KOPT-K1 (cell line): ENCODE measurements around the gene SLAMF9.

Experiments
- H3K27ac ChIP-seq: fragments of 200-600 bp; sonication (generic); 2 replicates; pipeline ENCODE4 v1.5.1; 2016; ENCODE audit warnings: antibody characterized with exemption, mild to moderate bottlenecking, low read depth, low read length; ENCODE audit not compliant: poor library complexity, severe bottlenecking
- H3K36me3 ChIP-seq: fragments of 200-600 bp; sonication (generic); 2 replicates; pipeline ENCODE4 v1.5.1; 2017; ENCODE audit warnings: antibody characterized with exemption, mild to moderate bottlenecking, low read length, moderate library complexity; ENCODE audit not compliant: insufficient read depth
- H3K9me3 ChIP-seq: fragments of 200-600 bp; sonication (generic); 2 replicates; pipeline ENCODE4 v1.5.1; 2017; ENCODE audit warnings: antibody characterized with exemption, low read length, mild to moderate bottlenecking; ENCODE audit not compliant: insufficient read depth, poor library complexity, severe bottlenecking

The SLAMF9 gene

GRCh38 chr1:159925719-159926078 is 28.3 kb downstream of the SLAMF9 start:
- no peaks in the 10 kb centered on the region for H3K9me3 ChIP-seq
- peaks cover 10% of the 10 kb centered on the region for H3K36me3 ChIP-seq
- peak overlapping the region; percentile 92 for H3K27ac ChIP-seq

- H3K27ac ChIP-seq, result peak within 1 kb of the TSS; percentile 92
- peaks cover 17% of the 10 kb centered on the region for H3K36me3 ChIP-seq
- no peaks in the 10 kb centered on the region for H3K9me3 ChIP-seq
Observed at GRCh38 chr1:159924791-159925718, 29.0 kb downstream of the SLAMF9 start, which contains the start of gene TAGLN2. Gene TAGLN2, minus strand, starts transcription at chr1:159925507. Its CDS starts 4,998 bp downstream, at chr1:159920509.

GRCh38 chr1:159924025-159924790 is 29.8 kb downstream of the SLAMF9 start:
- peak overlapping the region; percentile 92 for H3K27ac ChIP-seq
- H3K36me3 ChIP-seq, result peaks cover 25% of the 10 kb centered on the region
- no peaks in the 10 kb centered on the region for H3K9me3 ChIP-seq

GRCh38 chr1:159923203-159924024 is 30.6 kb downstream of the SLAMF9 start:
- no peaks in the 10 kb centered on the region for H3K9me3 ChIP-seq
- H3K27ac ChIP-seq, result peak overlapping the region; percentile 92
- H3K36me3 ChIP-seq, result peaks cover 33% of the 10 kb centered on the region

- Histone ChIP-seq H3K36me3 (peaks cover 41% of the 10 kb centered on the region), H3K27ac (peak overlapping the region; percentile 92), H3K9me3 (no peaks in the 10 kb centered on the region)
Observed at GRCh38 chr1:159922511-159923202, 31.4 kb downstream of the SLAMF9 start.

GRCh38 chr1:159921700-159922504 is 32.1 kb downstream of the SLAMF9 start:
- peak overlapping the region; percentile 92 for H3K27ac ChIP-seq
- H3K36me3 ChIP-seq, result peaks cover 48% of the 10 kb centered on the region
- H3K9me3 ChIP-seq, result no peaks in the 10 kb centered on the region

- Histone ChIP-seq H3K27ac (peak overlapping the region; percentile 92), H3K36me3 (peaks cover 55% of the 10 kb centered on the region), H3K9me3 (no peaks in the 10 kb centered on the region)
Observed at GRCh38 chr1:159921251-159921650, 32.8 kb downstream of the SLAMF9 start.

- Histone ChIP-seq H3K36me3 (peaks cover 61% of the 10 kb centered on the region), H3K9me3 (no peaks in the 10 kb centered on the region), H3K27ac (peak overlapping the region; percentile 92)
Observed at GRCh38 chr1:159920651-159921050, 33.4 kb downstream of the SLAMF9 start.

GRCh38 chr1:159920202-159920601 is 33.8 kb downstream of the SLAMF9 start:
- Histone ChIP-seq H3K27ac (no peak overlapping the region), H3K9me3 (no peaks in the 10 kb centered on the region), H3K36me3 (peaks cover 65% of the 10 kb centered on the region)

GRCh38 chr1:159919236-159919865 is 34.7 kb downstream of the SLAMF9 start:
- Histone ChIP-seq H3K36me3 (peaks cover 65% of the 10 kb centered on the region), H3K9me3 (no peaks in the 10 kb centered on the region), H3K27ac (no peak overlapping the region)

- Histone ChIP-seq H3K27ac (no peak overlapping the region), H3K9me3 (no peaks in the 10 kb centered on the region), H3K36me3 (peaks cover 65% of the 10 kb centered on the region)
Observed at GRCh38 chr1:159918352-159919200, 35.5 kb downstream of the SLAMF9 start.

- peak overlapping the region; percentile 20 for H3K27ac ChIP-seq
- H3K9me3 ChIP-seq, result no peaks in the 10 kb centered on the region
- H3K36me3 ChIP-seq, result peaks cover 65% of the 10 kb centered on the region
Observed at GRCh38 chr1:159917533-159918351, 36.3 kb downstream of the SLAMF9 start.
